22Rv1 (cell line): ENCODE measurements around the gene YJEFN3.

Experiments used
- H3K27ac ChIP-seq: fragments of 450-650 bp; 2 replicates; pipeline ENCODE4 v1.5.1; 2017
- CTCF ChIP-seq: fragments of 450-650 bp; IDR thresholded peaks from 2 replicates; pipeline ENCODE4 v1.5.1; 2017; ENCODE audit warnings: mild to moderate bottlenecking
- ZFX ChIP-seq: fragments of 450-650 bp; IDR thresholded peaks from 2 replicates; pipeline ENCODE4 v1.6.1; 2017; ENCODE audit warnings: antibody characterized with exemption, borderline replicate concordance

YJEFN3 gene

GRCh38 chr19:19487077-19487949 is 41.4 kb upstream of the YJEFN3 start:
- no peak for TF ChIP-seq CTCF
- TF ChIP-seq ZFX = no peak
- peak overlapping the region; percentile 95 for H3K27ac ChIP-seq

GRCh38 chr19:19487950-19488874 is 40.5 kb upstream of the YJEFN3 start:
- TF ChIP-seq CTCF = no peak
- TF ChIP-seq ZFX = no peak
- H3K27ac ChIP-seq = peak overlapping the region; percentile 95

GRCh38 chr19:19488875-19489690 is 39.6 kb upstream of the YJEFN3 start:
- H3K27ac ChIP-seq = peak overlapping the region; percentile 95
- TF ChIP-seq CTCF (no peak), ZFX (no peak)

- TF ChIP-seq ZFX = no peak
- TF ChIP-seq CTCF = no peak
- H3K27ac ChIP-seq = peak overlapping the region; percentile 95
These were observed 38.9 kb upstream of the YJEFN3 start for GRCh38 chr19:19489804-19490204.

GRCh38 chr19:19490214-19490968 is 38.3 kb upstream of the YJEFN3 start:
- H3K27ac ChIP-seq = peak overlapping the region; percentile 95
- no peak for TF ChIP-seq ZFX
- TF ChIP-seq CTCF = peak; percentile 85

- no peak for TF ChIP-seq CTCF
- no peak for TF ChIP-seq ZFX
- H3K27ac ChIP-seq = no peak overlapping the region
These were observed 37.2 kb upstream of the YJEFN3 start for GRCh38 chr19:19491321-19492025.
